ENCODE measurements around the gene TSPAN17.

TSPAN17 gene

GRCh38 chr5:176629317-176629852 is 17.9 kb upstream of the TSPAN17 start:
- no peak for TF ChIP-seq MAX (IDR thresholded peaks at IDR 0.05)

- no peak for TF ChIP-seq EGR1 (IDR thresholded peaks at IDR 0.05)
- no peak for TF ChIP-seq USF1 (IDR thresholded peaks at IDR 0.05)
- TF ChIP-seq REST (IDR thresholded peaks at IDR 0.05; ENCODE audit: low read depth): no peak
- peak; percentile 41; the same call in 1 of the 2 replicates for TF ChIP-seq MAX (IDR thresholded peaks at IDR 0.05)
- 0 out of 2 replicates have a peak, but pooled peaks have one; percentile 23 for TF ChIP-seq ZBTB7A (IDR thresholded peaks at IDR 0.05; ENCODE audit: low read depth)
- TF ChIP-seq TCF12 (IDR thresholded peaks at IDR 0.05; ENCODE audit: low read depth): no peak
- TF ChIP-seq YY1 (IDR thresholded peaks at IDR 0.05; ENCODE audit: low read depth): no peak
- no peak for TF ChIP-seq NFIC (IDR thresholded peaks at IDR 0.05)
- no peak for TF ChIP-seq CEBPB (IDR thresholded peaks at IDR 0.05)
Measured at GRCh38 chr5:176629853-176630680, 17.2 kb upstream of the TSPAN17 start, which contains the start of the genes EIF4E1B and SNCB. TSS of gene EIF4E1B (plus strand) at chr5:176630675. CDS start at chr5:176642788, 12,113 bp downstream. TSS of gene SNCB (minus strand) at chr5:176630534. CDS start at chr5:176629654, 880 bp downstream.

GRCh38 chr5:176630681-176631222 is 16.5 kb upstream of the TSPAN17 start:
- TF ChIP-seq RAD21 (IDR thresholded peaks at IDR 0.05; ENCODE audit: low read depth) (no peak), CREB1 (IDR thresholded peaks at IDR 0.05; ENCODE audit: low read depth) (no peak), TCF12 (IDR thresholded peaks at IDR 0.05; ENCODE audit: low read depth) (no peak), TEAD4 (IDR thresholded peaks at IDR 0.05) (no peak), NFIC (IDR thresholded peaks at IDR 0.05) (no peak), FOXM1 (IDR thresholded peaks at IDR 0.05; ENCODE audit: borderline replicate concordance, low read depth) (no peak), YY1 (IDR thresholded peaks at IDR 0.05; ENCODE audit: low read depth) (no peak), USF1 (IDR thresholded peaks at IDR 0.05) (no peak), CEBPB (IDR thresholded peaks at IDR 0.05) (no peak), EGR1 (IDR thresholded peaks at IDR 0.05) (no peak), EP300 (IDR thresholded peaks at IDR 0.05; ENCODE audit: borderline replicate concordance) (no peak), MAX (IDR thresholded peaks at IDR 0.05) (no peak), REST (IDR thresholded peaks at IDR 0.05; ENCODE audit: low read depth) (no peak), TAF1 (IDR thresholded peaks at IDR 0.05; ENCODE audit: low read depth) (no peak), ZBTB7A (IDR thresholded peaks at IDR 0.05; ENCODE audit: low read depth) (no peak)

GRCh38 chr5:176631383-176632200 is 15.7 kb upstream of the TSPAN17 start:
- TF ChIP-seq EGR1 (IDR thresholded peaks at IDR 0.05) (no peak), MAX (IDR thresholded peaks at IDR 0.05) (no peak), TEAD4 (IDR thresholded peaks at IDR 0.05) (no peak), NFIC (IDR thresholded peaks at IDR 0.05) (no peak), REST (IDR thresholded peaks at IDR 0.05; ENCODE audit: low read depth) (no peak), TAF1 (IDR thresholded peaks at IDR 0.05; ENCODE audit: low read depth) (no peak), CREB1 (IDR thresholded peaks at IDR 0.05; ENCODE audit: low read depth) (no peak), FOXM1 (IDR thresholded peaks at IDR 0.05; ENCODE audit: borderline replicate concordance, low read depth) (no peak), CEBPB (IDR thresholded peaks at IDR 0.05) (no peak), ZBTB7A (IDR thresholded peaks at IDR 0.05; ENCODE audit: low read depth) (no peak), YY1 (IDR thresholded peaks at IDR 0.05; ENCODE audit: low read depth) (no peak), TCF12 (IDR thresholded peaks at IDR 0.05; ENCODE audit: low read depth) (no peak), RAD21 (IDR thresholded peaks at IDR 0.05; ENCODE audit: low read depth) (no peak), USF1 (IDR thresholded peaks at IDR 0.05) (no peak), EP300 (IDR thresholded peaks at IDR 0.05; ENCODE audit: borderline replicate concordance) (no peak)

All from Ishikawa (cell line).